SU-DHL-6 (cell line): Measurements from ENCODE around the gene NAA11.

ENCODE experiments used
- H2AFZ ChIP-seq: fragments of 200-600 bp; sonication (generic); 2 replicates; pipeline ENCODE4 v1.6.1; 2014; ENCODE audit warnings: low read depth, mild to moderate bottlenecking, moderate library complexity, mixed read lengths, antibody characterized with exemption, low read length; ENCODE audit not compliant: severe bottlenecking
- H3F3A ChIP-seq: fragments of 200-600 bp; shearing (Covaris generic); 2 replicates; pipeline ENCODE4 v1.6.0; 2016; ENCODE audit warnings: antibody characterized with exemption, mild to moderate bottlenecking; ENCODE audit not compliant: insufficient read depth
- H3K27ac ChIP-seq: fragments of 200-600 bp; sonication (generic); 2 replicates; pipeline ENCODE4 v1.5.1; 2016; ENCODE audit warnings: low read depth, mild to moderate bottlenecking, low read length, moderate library complexity, mixed read lengths
- H3K27me3 ChIP-seq: fragments of 200-600 bp; sonication (generic), shearing (Covaris generic); 2 replicates; pipeline ENCODE4 v1.6.0; 2014; ENCODE audit warnings: mild to moderate bottlenecking, low read length
- H3K36me3 ChIP-seq: fragments of 200-600 bp; sonication (generic); 2 replicates; pipeline ENCODE4 v1.6.1; 2014; ENCODE audit warnings: mild to moderate bottlenecking, low read length, mixed read lengths
- H3K4me2 ChIP-seq: fragments of 300-600, 200-600 bp; shearing (Covaris generic), sonication (generic); 2 replicates; pipeline ENCODE4 v1.6.0; 2014; ENCODE audit warnings: low read length, low read depth, mild to moderate bottlenecking; ENCODE audit not compliant: poor library complexity, severe bottlenecking
- H3K4me3 ChIP-seq: fragments of 200-600 bp; sonication (generic); 2 replicates; pipeline ENCODE4 v1.5.1; 2014; ENCODE audit warnings: antibody characterized with exemption, low read length, mild to moderate bottlenecking, mixed read lengths; ENCODE audit not compliant: insufficient read depth, poor library complexity, severe bottlenecking
- H3K79me2 ChIP-seq: fragments of 200-600 bp; sonication (generic); 2 replicates; pipeline ENCODE4 v1.6.1; 2014; ENCODE audit warnings: mild to moderate bottlenecking, low read length, moderate library complexity; ENCODE audit not compliant: insufficient read depth
- H3K9ac ChIP-seq: fragments of 200-600 bp; sonication (generic); 2 replicates; pipeline ENCODE4 v1.7.0; 2014; ENCODE audit warnings: mild to moderate bottlenecking, low read length
- H3K9me2 ChIP-seq: fragments of 200-600 bp; sonication (generic); replicated peaks from 2 replicates; pipeline ENCODE4 v1.6.1; 2014; ENCODE audit warnings: low read length; ENCODE audit not compliant: insufficient read depth
- H3K9me3 ChIP-seq: fragments of 200-600 bp; sonication (generic); 2 replicates; pipeline ENCODE4 v1.6.1; 2014; ENCODE audit warnings: low read length, mixed read lengths; ENCODE audit not compliant: insufficient read depth
- H4K20me1 ChIP-seq: fragments of 200-600 bp; sonication (generic); 2 replicates; pipeline ENCODE4 v1.6.1; 2014; ENCODE audit warnings: low read depth, mild to moderate bottlenecking, antibody characterized with exemption, low read length, moderate library complexity, mixed read lengths
- CTCF ChIP-seq: fragments of 200-600 bp; sonication (generic); IDR thresholded peaks from one replicate; pipeline ENCODE4 v1.5.1; 2017; ENCODE audit warnings: antibody characterized with exemption, mild to moderate bottlenecking, low read length, moderate library complexity; ENCODE audit not compliant: insufficient read depth, poor library complexity, severe bottlenecking
- EZH2phosphoT487 ChIP-seq: fragments of 200-600 bp; sonication (generic), shearing (Covaris generic); conservative IDR thresholded peaks from 2 replicates; pipeline ENCODE4 v1.6.1; 2018; ENCODE audit warnings: mild to moderate bottlenecking, antibody characterized with exemption, low read length, moderate library complexity, mixed read lengths

The NAA11 gene

DNA sequence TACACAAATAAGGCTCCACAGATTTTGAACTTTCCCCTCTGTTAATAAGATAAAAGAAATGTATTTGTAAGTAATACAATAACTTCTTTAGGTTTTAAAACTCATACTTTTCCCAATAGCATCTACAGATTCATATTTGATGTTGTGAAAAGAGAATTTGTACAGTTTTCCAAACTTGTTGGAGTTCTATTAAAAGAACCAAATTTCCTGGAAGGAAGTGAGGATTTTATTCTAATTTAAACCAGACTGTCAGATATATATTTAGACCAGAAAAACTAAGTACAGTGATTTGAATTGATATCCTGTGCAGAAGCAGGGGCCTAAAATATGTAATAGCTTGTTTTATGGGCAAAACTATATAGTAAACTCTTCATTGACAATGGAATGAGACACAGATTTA is 53.7 kb downstream of the NAA11 start:
- Histone ChIP-seq H3K9ac (no peak overlapping the region), H3K9me2 (no peaks in the 10 kb centered on the region), H2AFZ (no peak overlapping the region), H3K79me2 (no peaks in the 10 kb centered on the region), H4K20me1 (no peaks in the 10 kb centered on the region), H3K27ac (no peak overlapping the region), H3K4me3 (no peak overlapping the region), H3F3A (no peaks in the 10 kb centered on the region), H3K36me3 (no peaks in the 10 kb centered on the region), H3K27me3 (no peaks in the 10 kb centered on the region), H3K4me2 (no peak overlapping the region), H3K9me3 (no peaks in the 10 kb centered on the region)
- TF ChIP-seq EZH2phosphoT487, result no peak
- TF ChIP-seq CTCF, result no peak

DNA sequence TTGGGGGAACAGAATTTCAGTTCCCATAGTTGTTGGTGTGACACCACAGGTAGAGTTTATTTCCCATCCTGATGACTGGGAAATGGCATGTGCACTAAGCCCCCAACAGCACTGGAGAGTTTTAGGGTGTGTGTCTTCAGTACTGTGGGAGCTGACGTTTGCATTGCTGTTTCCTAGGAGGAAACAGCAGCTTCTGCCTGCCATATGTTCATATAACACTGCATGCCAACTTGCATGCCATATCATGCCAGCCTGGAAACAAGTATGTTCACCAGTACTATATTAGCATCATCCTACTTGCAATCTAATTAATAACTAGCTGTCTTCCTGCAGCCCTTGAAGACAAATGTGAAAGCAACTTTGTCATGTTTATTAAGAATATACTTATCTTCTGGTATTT is 58.2 kb downstream of the NAA11 start:
- H3K9me2 ChIP-seq, result no peaks in the 10 kb centered on the region
- no peaks in the 10 kb centered on the region for H3K9me3 ChIP-seq
- no peak for TF ChIP-seq EZH2phosphoT487
- no peak for TF ChIP-seq CTCF

More for the DNA sequence above, 58.2 kb downstream of the NAA11 start:
- no peak overlapping the region for H3K9ac ChIP-seq
- no peaks in the 10 kb centered on the region for H3F3A ChIP-seq
- H3K36me3 ChIP-seq, result no peaks in the 10 kb centered on the region
- no peaks in the 10 kb centered on the region for H3K79me2 ChIP-seq
- H3K27ac ChIP-seq, result no peak overlapping the region
- no peak overlapping the region for H3K4me2 ChIP-seq
- H3K4me3 ChIP-seq, result no peak overlapping the region
- H3K27me3 ChIP-seq, result no peaks in the 10 kb centered on the region
- no peaks in the 10 kb centered on the region for H4K20me1 ChIP-seq
- H2AFZ ChIP-seq, result no peak overlapping the region
